NCI-H1417 treated with DMSO at 0.1 percent for 48 hours (cell line): Measurements from ENCODE around the gene PIK3R6.

ENCODE experiments used
- DNase-seq: peaks from one replicate; lab custom pipeline; 2025; lab: John Stamatoyannopoulos, UW

PIK3R6 gene

DNA sequence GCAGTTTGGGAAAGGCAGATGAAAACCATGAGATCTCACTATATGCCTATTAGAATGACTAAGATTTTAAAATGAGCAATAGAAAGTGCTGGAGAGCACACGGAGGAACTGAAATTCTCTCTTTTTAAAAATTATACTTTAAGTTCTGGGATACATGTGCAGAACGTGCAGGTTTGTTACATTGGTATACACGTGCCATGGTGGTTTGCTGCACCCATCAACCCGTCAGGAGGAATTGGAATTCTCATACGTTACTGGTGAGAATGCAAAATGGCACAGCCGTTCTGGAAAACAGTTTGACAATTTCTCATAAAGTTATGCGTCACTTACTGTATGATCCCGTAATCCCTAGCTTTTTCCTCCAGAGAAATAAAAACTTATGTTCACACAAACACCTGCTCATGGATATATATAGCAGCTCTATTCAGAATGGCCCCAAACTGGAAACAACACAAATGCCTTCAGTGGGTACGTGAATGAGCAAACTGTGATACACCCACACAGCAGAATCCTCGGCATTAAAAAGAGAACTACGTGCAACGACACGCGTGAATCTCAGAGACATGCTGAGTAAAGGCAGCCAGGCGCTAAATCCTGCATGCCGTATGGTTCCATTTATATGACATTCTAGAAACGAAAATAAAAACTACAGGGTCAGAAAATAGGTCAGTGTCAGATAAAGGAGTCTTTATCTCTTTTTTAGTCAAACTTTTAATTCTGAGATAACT lies 11.8 kb downstream of the PIK3R6 start:
- no peak for DNase-seq

- no peak for DNase-seq
Measured at GRCh38 chr17:8851600-8851999, 15.9 kb downstream of the PIK3R6 start.

DNA sequence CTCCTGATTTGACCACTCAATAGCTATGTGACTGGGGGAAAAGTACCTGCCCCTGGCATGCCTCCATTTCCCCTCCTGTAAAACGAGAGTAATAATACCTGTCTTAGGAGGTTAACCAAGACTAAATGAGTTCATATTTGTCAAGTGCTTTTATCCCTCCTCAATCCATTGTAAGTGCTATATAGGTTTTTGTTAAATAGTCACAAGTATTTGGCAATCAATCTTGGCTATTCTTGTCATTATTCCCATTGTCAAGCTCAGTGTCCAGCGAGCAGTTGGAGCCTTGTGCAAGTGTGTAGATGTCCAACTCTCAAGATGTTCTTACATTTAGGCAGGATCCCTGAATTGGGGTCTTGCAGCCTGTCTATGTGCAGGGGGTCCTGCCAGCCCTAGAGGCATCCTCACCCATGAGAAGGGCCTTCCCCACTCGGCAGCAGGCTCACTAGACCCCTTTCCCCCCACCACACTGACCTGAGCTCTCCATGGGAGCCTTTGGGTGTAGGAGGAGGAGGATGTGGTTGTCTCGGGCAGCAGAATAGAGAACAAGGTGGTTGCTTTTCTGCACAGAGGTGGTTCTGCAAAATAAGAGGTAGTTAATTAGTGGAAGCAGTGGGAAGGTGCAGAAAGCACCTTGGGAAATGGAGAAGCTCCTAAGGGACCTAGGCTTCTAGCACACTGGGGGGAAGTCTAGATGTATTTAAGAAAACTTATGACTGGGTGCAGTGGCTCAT lies 18.0 kb downstream of the PIK3R6 start:
- no peak for DNase-seq

GRCh38 chr17:8847891-8848290 lies 19.6 kb downstream of the PIK3R6 start:
- no peak for DNase-seq

GRCh38 chr17:8846768-8847211 lies 20.7 kb downstream of the PIK3R6 start:
- no peak for DNase-seq

DNA sequence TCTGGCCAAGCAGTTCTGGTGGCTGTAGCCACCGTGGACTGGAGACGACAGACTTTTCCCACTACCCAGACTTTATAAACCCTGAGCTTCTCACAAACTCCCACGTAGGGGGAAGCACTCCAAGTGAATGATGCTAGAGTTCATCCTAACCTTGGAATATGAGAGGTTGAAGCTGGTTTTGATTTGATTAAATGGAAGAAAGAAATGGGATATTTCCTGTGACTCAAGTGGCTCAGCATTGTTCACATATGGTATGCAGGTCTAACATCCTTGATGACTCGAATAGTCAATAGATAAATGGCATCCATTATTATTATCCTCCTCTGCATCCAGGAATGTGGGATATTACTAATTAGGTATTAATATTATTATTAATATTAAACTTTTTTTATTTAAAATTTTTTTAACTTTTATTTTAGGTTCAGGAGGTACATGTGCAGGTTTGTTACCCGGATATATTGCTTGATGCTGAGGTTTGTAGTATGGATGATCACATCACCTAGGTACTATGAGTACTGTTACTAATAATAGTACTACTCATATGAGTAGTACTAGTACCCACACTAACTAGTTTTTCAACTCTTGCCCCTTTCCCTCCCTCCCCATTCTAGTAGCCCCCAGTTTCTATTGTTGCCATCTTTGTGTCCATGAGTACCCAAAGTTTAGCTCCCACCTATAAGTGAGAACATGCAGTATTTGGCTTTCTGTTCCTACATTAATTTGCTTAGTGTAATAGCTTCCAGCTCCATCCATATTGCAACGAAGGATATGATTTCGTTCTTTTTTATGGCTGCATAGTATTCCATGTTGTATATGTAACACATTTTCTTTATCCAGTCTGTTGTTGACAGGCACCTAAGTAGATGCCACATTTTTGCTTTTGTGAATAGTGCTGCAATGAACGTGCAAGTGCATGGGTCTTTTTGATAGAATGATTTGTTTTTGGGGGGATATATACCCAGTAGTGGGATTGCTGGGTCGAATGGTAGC lies 22.9 kb downstream of the PIK3R6 start:
- no peak for DNase-seq

- no peak for DNase-seq
Measured at GRCh38 chr17:8843344-8843743, 24.1 kb downstream of the PIK3R6 start.

GRCh38 chr17:8841844-8842243 lies 25.6 kb downstream of the PIK3R6 start:
- DNase-seq, result no peak

DNA sequence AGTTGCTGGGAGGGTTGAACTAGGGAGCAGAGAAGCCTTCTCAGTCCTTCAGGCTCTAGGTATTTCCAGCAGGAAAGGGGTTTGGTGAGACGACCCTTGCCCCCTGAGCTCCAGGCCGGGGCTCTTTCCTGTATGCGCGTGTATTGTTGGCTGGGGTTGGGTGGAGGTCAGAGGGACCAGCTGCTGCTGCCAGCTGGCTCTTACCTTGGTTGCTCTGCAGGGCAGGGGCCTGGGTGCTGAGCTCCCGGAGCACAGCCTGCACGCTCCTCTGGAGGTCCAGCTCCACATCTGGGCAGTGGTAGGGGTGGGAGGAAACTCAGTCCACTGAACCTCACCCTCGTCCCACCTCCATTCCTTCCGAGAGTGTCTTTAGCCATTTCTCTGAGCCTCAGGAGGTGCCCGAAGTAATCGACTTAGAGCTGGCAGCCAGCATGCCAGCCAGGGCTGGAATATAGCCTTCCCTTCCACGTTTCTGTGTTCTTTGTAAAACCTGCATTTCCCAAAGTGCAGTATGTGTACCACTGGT lies 28.0 kb downstream of the PIK3R6 start:
- no peak for DNase-seq

DNA sequence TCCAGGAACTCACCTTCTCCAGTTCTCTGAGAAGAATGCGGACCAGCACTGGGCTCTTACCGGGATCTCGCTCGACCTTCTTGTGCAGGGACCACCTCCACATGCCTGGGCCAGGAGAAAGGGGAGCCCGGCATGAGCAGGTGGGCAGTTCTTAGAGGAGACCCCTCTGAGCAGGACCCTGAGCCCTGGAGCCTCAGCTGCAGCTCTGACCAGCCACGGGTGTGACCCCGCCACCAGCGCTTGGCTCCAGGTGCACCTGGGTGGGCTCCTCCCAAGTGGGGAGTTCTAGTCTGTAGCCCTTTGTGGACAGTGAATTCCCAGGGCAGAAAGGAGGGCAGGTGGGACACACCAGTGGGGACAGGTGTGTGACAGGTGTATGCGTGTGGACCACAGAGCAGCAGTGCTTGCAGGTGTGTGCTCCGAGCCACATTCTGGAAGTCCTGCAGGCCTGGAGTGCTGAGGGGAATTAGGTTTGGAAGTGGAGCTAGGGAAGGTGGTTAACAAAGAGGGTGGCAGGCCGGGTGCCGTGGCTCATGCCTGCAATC lies 28.9 kb downstream of the PIK3R6 start:
- no peak for DNase-seq

- DNase-seq, result no peak
Measured at GRCh38 chr17:8837563-8838075, 29.9 kb downstream of the PIK3R6 start.

DNA sequence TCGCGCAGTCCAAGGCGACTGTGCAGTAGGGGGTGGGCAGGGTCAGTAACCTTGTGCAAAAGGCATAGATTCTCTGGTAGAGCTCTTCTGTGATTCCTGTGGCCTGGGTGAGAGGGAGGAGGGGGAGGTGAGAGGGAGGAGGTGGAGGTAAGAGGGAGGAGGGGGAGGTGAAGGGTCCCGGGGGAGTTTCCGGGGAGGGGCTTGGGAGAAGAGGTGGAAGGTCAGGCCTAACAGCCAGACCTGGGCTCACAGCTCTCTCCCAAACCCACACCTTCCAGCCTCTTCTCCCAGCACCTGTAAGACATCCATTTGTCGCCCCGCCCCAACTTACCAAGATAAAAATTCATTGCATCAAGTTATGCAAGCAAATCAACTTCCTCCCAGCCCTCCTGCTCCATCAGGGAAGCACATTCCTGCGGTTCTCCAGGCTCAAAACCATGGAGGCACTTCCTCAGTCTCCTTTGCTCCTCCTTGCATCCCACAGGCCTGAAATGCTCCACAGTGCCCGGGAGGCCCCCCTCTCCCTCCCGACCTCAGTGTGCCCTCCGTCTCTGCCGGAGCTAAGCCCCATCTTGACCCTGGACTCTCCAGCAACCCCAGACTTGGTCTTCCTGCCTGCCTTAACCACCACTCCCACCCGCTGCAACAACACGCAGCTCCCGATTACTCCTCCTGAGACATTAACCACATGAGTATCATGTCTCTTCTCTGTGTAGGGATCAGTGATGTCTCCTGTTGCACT lies 30.5 kb downstream of the PIK3R6 start:
- no peak for DNase-seq

DNA sequence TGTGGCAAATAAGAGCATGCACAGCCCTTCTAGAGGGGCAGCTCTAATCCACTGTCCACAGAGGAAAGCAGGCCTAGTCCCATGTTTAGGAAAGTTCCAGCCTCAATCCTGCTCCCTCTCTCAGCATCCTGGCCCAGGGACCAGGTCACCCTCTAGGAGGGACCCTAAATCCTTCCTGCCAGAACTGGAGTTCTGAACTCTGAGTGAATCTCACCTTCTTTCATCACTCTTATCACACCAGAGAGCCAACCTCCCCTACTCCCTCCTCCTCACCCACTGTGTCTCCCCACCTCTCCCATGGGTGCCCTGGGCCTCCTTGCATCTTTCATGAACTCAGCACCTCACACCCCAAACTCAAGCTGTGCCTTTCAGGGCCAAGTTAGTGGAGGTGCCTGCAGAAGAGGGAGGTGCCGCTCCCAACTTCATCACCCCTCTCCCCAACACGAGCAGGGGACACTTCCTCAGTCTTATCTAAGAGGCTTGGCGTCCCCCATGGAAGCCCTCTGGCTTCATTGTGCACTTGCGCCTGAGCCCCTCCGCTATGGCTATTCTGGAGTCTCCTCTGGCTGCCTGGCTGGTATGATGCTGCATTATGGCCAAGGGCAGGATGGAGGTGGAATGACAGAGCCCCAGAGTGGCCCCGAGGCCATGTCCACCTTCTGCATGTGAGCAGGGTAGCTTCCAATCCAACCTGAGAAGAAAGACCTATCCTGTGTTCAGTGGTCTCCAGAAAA lies 31.7 kb downstream of the PIK3R6 start:
- DNase-seq, result no peak

DNA sequence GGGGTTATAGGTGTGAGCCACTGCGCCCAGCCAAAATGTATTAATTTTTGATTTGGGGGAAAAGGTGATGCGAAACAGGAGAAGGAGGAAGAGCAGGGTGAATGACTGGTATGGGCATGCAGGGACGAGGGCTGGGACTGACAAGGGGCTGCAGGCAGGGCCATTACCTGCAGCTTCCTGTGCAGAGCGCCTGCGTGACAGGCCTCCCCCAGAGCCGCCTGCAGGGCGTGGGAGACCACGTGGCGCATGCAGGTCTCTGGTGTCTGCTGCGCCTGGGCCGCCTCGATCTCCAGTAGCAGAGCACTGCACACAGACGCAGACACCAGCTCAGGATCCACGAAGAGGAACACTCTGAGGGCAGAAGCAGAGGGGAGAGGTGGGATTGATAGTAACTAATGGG lies 32.4 kb downstream of the PIK3R6 start:
- DNase-seq, result no peak

DNA sequence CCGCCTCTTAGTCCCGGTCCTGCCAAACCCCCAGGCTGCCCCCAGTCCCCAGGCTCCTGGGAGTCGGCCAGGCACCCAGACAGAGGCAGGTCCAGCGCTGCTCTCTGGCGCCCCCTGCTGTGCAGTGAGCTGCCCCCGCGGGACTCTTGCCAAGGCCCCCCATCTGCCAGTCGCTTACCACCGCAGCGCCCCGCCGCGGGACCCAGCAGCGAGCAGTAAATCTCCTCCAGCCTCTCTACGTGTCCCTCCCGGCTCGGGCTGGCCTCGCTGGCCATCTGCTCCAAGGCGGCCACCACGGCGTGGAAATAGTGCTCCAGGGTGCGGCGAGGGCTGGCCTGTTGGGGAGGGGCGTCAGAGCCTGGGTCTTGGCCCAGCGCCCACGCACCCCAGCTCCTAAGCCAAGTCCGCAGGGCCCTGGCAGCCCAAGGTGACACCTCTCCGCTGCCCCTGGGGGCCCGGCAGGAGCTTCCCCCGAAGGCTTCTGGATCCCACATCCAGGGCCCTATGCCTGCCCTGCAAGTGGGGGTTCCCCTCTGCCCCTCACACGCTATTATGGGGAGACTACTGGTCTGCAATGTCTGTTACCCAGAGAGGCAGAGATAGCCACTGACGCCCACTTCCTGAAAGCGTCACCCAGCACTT lies 34.6 kb downstream of the PIK3R6 start:
- DNase-seq, result no peak

- no peak for DNase-seq
Measured at GRCh38 chr17:8831234-8831849, 36.1 kb downstream of the PIK3R6 start.

DNA sequence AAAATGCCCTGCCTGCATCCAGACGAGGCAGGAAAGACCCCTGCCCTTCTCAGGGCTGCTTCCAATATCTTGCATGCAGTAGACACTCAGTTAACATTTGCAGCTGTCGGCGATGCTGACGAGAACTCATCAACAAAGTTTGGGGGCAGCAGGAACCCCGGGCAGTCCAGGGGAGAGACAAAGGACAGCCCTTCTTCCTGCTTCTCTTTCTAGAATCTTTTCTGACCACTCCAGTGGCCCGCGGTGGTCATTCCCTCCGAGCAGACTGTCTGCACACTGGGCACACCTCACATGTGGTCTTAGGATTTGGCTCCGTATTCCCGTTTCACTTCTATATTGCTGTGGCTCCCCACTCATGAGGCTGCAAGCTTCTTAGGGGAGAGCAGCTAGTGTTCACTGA lies 37.3 kb downstream of the PIK3R6 start:
- DNase-seq, result no peak

DNA sequence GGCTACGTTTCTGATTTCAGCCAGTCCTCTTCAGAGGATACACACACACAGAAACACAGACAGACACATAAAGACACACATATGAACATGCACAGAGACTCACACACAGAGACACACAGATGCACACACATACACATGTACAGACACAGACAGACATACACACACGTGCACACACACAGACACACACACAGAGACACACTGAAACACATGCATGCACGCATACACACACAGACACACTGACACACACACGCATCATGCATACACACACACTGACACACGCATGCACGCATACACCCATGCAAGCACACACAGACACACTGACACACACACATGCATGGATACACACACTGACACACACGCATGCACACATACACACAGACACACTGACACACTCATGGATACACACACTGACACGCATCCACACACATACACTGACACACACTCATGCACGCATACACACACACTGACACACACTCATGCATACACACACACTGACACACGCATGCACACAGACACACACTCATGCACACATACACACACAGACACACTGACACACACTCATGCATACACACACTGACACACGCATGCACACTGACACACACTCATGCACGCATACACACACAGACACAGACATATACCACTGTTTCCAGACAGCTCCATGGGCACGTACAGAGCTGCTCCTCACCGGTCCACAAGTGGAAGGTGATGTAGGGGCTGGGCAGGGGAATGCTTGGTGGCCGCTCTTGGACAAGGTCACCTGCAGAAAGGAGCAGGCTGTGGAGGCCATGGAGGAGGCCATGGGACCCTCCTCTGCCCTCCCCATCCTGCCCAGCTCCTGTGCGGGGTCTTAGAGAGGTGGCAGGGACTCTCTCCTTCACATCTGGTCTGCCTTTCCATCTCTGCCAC lies 38.2 kb downstream of the PIK3R6 start:
- no peak for DNase-seq
